GM12801 (cell line): Measurements from ENCODE around the gene DNAJC28.

Experiments
- TF ChIP-seq, protein P1 (sequence below): IDR thresholded peaks from one replicate; pipeline ENCODE4 v1.5.1; 2011; ENCODE audit warnings: control low read depth; ENCODE audit not compliant: insufficient read length; ENCODE audit errors: extremely low read depth

DNAJC28 gene

DNA sequence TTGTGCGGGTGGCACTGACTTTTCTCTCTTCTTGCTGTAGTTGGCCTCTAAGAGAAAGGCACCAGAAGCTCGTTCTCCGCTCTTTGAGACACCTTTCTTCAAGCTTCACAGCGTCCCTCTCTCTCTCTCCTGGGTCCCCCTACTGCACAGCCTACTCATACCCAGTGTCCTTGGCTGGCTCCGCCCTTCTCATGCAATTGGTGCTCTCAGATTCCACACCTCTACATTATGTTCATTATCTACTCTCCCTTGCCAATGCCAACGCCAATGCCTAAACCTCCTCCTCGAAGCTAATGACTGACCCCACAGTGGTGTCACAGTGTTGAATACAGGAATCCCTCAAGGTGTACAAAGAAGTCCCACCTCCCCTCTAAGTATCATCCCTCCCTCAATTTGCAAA, 4.8 kb upstream of the DNAJC28 start:
- TF ChIP-seq, protein P1, sequence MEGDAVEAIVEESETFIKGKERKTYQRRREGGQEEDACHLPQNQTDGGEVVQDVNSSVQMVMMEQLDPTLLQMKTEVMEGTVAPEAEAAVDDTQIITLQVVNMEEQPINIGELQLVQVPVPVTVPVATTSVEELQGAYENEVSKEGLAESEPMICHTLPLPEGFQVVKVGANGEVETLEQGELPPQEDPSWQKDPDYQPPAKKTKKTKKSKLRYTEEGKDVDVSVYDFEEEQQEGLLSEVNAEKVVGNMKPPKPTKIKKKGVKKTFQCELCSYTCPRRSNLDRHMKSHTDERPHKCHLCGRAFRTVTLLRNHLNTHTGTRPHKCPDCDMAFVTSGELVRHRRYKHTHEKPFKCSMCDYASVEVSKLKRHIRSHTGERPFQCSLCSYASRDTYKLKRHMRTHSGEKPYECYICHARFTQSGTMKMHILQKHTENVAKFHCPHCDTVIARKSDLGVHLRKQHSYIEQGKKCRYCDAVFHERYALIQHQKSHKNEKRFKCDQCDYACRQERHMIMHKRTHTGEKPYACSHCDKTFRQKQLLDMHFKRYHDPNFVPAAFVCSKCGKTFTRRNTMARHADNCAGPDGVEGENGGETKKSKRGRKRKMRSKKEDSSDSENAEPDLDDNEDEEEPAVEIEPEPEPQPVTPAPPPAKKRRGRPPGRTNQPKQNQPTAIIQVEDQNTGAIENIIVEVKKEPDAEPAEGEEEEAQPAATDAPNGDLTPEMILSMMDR: no peak

DNA sequence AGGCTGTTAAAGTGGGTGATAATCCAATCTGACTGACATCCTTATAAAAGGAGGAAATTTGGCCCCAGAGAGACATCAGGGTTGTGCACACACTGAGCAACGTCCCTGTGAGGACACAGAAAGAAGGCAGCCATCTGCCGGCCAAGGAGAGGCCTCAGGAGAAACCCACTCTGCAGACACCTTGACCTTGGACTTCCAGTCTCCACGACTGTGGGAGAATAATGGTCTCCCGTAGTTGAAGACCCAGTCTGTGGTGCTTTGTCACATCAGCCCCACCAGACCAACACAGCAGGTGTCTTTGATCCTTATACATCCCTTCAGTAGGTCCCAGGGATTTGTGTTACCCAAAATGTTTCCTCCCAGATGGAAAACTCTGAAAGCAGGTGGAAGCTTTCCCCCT, 4.2 kb upstream of the DNAJC28 start:
- TF ChIP-seq, protein P1: no peak

DNA sequence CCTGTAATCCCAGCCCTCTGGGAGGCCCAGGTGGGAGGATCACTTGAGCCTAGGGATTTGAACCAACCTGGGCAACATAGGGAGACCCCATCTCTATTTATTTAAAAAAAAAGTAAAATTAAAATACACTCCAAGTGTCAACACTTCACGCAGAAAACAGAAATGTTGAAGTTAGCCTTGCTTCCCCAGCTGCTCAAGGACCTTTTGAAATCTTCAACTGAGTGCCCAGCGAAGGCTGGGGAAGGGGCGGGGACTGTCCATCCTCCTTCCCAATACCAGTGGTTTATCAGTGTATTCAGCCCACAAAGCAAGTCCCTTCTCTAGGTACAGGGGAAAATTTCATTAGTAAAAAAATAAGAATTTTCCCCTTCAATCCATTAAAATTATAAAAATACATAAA, 2.2 kb upstream of the DNAJC28 start:
- TF ChIP-seq, protein P1: no peak

DNA sequence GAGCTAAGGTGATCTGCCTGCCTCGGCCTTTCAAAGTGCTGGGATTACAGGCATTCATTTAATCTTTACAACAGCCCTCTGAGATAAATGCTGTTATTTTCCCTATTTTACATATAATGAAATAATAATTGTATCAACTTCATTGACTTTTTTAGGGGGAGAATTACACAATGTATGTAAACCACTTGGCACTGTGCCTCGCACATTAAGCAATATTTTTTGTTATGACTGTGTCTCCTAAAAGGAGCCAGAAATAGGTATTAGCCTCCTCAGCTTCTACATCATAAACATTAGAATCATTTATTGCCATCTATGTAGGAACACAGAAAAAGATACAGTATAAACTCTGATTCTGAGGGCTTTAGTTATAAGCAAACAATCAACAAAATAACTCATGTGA, 1.1 kb upstream of the DNAJC28 start:
- TF ChIP-seq, protein P1: no peak

DNA sequence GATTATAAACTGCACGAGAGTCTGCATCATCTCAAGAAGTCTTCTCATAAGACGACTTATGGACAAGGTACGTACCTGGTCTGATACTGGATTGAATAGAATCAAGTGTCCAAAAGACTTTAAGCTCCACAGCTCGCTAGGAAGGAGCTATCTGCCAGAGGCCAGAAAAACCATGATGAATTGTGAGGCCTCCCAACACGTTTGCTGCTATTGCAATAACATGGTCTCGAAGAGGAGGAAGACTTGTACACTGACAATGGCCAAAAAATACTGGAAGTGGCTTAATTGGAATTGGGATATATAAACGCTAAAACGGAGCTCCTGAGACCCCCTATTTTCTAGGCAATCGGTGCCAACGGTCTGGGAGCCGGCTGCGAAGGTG, 534 bp downstream of the DNAJC28 start:
- TF ChIP-seq, protein P1: no peak

DNA sequence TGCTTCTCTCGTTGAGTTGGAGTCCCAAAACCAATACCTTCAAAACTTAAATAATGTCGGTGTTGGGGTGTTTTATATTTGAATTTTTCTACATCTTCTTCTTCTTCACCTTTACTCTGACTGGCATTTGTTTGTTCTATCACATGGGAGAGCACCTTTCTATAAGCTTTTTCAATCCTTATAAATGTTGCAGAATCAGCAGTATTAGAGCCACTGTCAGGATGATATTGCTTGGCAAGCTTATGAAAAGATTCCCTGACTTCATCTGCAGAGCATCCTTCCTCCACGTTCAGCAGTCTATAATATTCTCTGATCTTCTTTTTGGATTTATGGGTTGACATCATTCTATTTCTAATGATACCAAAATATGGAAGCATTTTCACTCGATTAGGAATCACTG, 2.6 kb downstream of the DNAJC28 start:
- TF ChIP-seq, protein P1: no peak

DNA sequence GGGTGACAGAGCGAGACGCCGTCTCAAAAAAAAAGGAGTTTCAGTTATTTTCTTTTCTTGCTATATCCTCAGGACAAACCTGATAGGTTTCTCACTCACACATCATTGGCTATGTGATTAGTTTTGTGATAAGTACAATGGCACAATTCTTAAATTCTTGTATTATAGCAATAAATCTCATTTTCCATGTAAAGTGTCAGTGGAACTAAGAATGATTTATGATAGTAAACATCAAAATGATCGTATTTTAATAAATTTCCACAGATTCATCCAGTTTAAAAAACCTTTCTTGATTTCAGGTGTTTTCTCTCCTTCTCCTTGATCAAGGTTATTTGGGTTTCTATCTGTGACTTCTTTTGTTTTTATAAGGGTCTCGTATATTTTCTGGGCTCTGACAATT, 3.5 kb downstream of the DNAJC28 start:
- TF ChIP-seq, protein P1: no peak
